ENCODE measurements around the gene AHRR. TPM values are rescaled to one million over a fixed set of nuclear protein-coding genes. Genes with fewer than 3 reads are reported as not detected.

The AHRR gene
- total RNA-seq, 1 experiment from 2014 or later, result 2.2 TPM

- WGBS (ENCODE audit: extremely low coverage, insufficient read length, low lambda C conversion rate), result no CpG with 5 or more reads among the region's 18 CpGs
- Histone ChIP-seq H2AK5ac (ENCODE audit: insufficient read length, low read length) (no peak overlapping the region), H3T11ph (ENCODE audit: low read length) (no peak overlapping the region), H3K4me2 (ENCODE audit: insufficient read depth, insufficient read length, low read length) (no peak overlapping the region), H3K27me3 (ENCODE audit: insufficient read depth, low read length) (no peaks in the 10 kb centered on the region), H3K18ac (ENCODE audit: insufficient read length, low read depth, low read length) (no peak overlapping the region), H2BK120ac (ENCODE audit: low read depth, low read length, poor library complexity, severe bottlenecking) (no peak overlapping the region), H4K20me1 (ENCODE audit: control insufficient read depth, insufficient read depth, insufficient read length) (no peaks in the 10 kb centered on the region), H3K14ac (ENCODE audit: insufficient read depth, low read length) (no peak overlapping the region), H3K4ac (ENCODE audit: low read depth, low read length) (no peak overlapping the region), H2AFZ (ENCODE audit: low read length) (no peak overlapping the region), H3K79me1 (ENCODE audit: insufficient read depth, low read depth, low read length, poor library complexity, severe bottlenecking) (no peaks in the 10 kb centered on the region), H2BK5ac (ENCODE audit: insufficient read length, low read length) (no peak overlapping the region), H2BK15ac (ENCODE audit: low read depth, low read length) (no peak overlapping the region), H3K79me2 (ENCODE audit: insufficient read depth, low read length) (no peaks in the 10 kb centered on the region), H2BK12ac (ENCODE audit: insufficient read length, low read depth, low read length) (no peak overlapping the region), H3K23me2 (ENCODE audit: insufficient read length, low read depth, low read length, poor library complexity, severe bottlenecking) (no peaks in the 10 kb centered on the region), H4K91ac (ENCODE audit: insufficient read length, low read depth, low read length) (no peak overlapping the region), H4K8ac (replicated peaks; ENCODE audit: insufficient read length, low read depth, low read length) (no peak overlapping the region), H3K9ac (ENCODE audit: extremely low read depth, insufficient read length, low read length) (no peak overlapping the region), H3K27ac (ENCODE audit: insufficient read length, low read depth, low read length) (no peak overlapping the region), H3K9me3 (ENCODE audit: control insufficient read depth, low read depth, low read length) (no peaks in the 10 kb centered on the region), H3K56ac (ENCODE audit: insufficient read length, low read depth, low read length) (no peak overlapping the region), H3K4me1 (ENCODE audit: insufficient read depth, low read length) (no peaks in the 10 kb centered on the region), H2BK20ac (ENCODE audit: low read depth, low read length, poor library complexity, severe bottlenecking) (no peak overlapping the region), H4K5ac (ENCODE audit: insufficient read length, low read depth, low read length) (no peak overlapping the region), H3K23ac (ENCODE audit: insufficient read length, low read depth, low read length) (no peak overlapping the region)
- H3K27me3 Mint-ChIP-seq (ENCODE audit: low read depth), result no peaks in the 10 kb centered on the region
- H3K4me1 Mint-ChIP-seq, result no peaks in the 10 kb centered on the region
- DNase-seq, result no peak
- H3K36me3 Mint-ChIP-seq (ENCODE audit: insufficient read depth in 1 of 3, low read depth in 3 of 3), result peaks cover 17 to 44% (median 42%) of the 10 kb centered on the region in 3 experiments; a peak in 6 of 7 replicates
- TF ChIP-seq CTCF (conservative IDR thresholded peaks at IDR 0.05), result no peak
- H3K9me3 Mint-ChIP-seq, result no peaks in the 10 kb centered on the region
- H3K4me3 Mint-ChIP-seq, result no peak overlapping the region
- no peak overlapping the region for H3K27ac Mint-ChIP-seq
These were observed 142.4 kb downstream of the AHRR start for GRCh38 chr5:463952-464351.
